Mesenteric fat pad (tissue), 1 donor: Measurements from ENCODE around the gene PCNT. TPM values are rescaled to one million over a fixed set of nuclear protein-coding genes. Genes with fewer than 3 reads are reported as not detected.

Source experiments
- DNase-seq: peaks from one replicate; pipeline ENCODE4 v3.0.0-alpha.2; 2020; ENCODE audit warnings: low spot score
- total RNA-seq: library from RNA; stranded (reverse); fragmentation: NEBNext Ultra II Directional; extraction: Animal tissue kit (Norgen Biotek cat#: 25700); gene quantifications from one replicate; pipeline ENCODE4 v1.2.1, GENCODE V29; 2021
- donor health status: DM: yes; HTN: yes; CAD: no.

The PCNT gene
- total RNA-seq, 1 donor from 2014 or later = 29.4 TPM

- no peak for DNase-seq
Observed at GRCh38 chr21:46379691-46380090, 55.7 kb downstream of the PCNT start.

GRCh38 chr21:46381541-46381940 is 57.6 kb downstream of the PCNT start:
- DNase-seq = no peak

- DNase-seq = no peak
Observed at GRCh38 chr21:46384556-46384955, 60.6 kb downstream of the PCNT start.

- DNase-seq = no peak
Observed at GRCh38 chr21:46385846-46386733, 62.1 kb downstream of the PCNT start.

GRCh38 chr21:46386734-46387088 is 62.8 kb downstream of the PCNT start:
- DNase-seq = no peak

- DNase-seq = no peak
Observed at GRCh38 chr21:46388206-46388880, 64.4 kb downstream of the PCNT start.

GRCh38 chr21:46388896-46389295 is 64.9 kb downstream of the PCNT start:
- DNase-seq = no peak

GRCh38 chr21:46390603-46391545 is 66.9 kb downstream of the PCNT start:
- no peak for DNase-seq

GRCh38 chr21:46391773-46392172 is 67.8 kb downstream of the PCNT start:
- no peak for DNase-seq

- no peak for DNase-seq
Observed at GRCh38 chr21:46392921-46393320, 69.0 kb downstream of the PCNT start.

- DNase-seq = no peak
Observed at GRCh38 chr21:46393451-46393940, 69.5 kb downstream of the PCNT start.

GRCh38 chr21:46393941-46394594 is 70.1 kb downstream of the PCNT start:
- DNase-seq = no peak

GRCh38 chr21:46394595-46395104 is 70.7 kb downstream of the PCNT start:
- DNase-seq = no peak

- DNase-seq = no peak
Observed at GRCh38 chr21:46397211-46397905, 73.4 kb downstream of the PCNT start.

- DNase-seq = no peak
Observed at GRCh38 chr21:46397993-46398392, 74.0 kb downstream of the PCNT start.

- DNase-seq = no peak
Observed at GRCh38 chr21:46399129-46399528, 75.2 kb downstream of the PCNT start.

- no peak for DNase-seq
Observed at GRCh38 chr21:46399686-46400085, 75.7 kb downstream of the PCNT start.

- no peak for DNase-seq
Observed at GRCh38 chr21:46401186-46401910, 77.4 kb downstream of the PCNT start.

GRCh38 chr21:46402421-46402820 is 78.5 kb downstream of the PCNT start:
- no peak for DNase-seq
